ENCODE data around the gene PRKCQ.

Gene PRKCQ

DNA sequence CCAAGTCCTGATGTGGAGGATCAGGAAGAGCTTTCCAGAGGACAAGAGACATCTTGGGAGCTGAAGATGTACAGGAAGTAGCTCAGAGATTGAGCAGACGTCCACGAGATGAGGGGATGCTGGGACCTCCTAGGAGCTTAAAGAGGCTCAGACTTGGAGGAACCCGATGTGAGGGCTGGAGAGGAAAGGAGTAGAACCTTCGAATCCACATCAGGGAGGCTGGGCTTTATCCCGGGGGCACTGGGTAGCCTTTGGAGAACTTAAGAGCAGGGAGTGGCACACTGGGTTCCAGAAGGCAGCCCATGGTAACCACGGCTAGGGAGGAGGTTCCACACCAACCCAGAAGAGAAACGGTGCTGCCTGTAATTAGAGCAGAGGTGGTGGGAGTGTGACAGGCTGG is 10.8 kb downstream of the PRKCQ start:
- Histone ChIP-seq H3K27ac (replicated peaks) (no peak overlapping the region), H3K4me3 (replicated peaks; ENCODE audit: insufficient read depth, low read length) (no peak overlapping the region), H3K27me3 (ENCODE audit: insufficient read depth, poor library complexity, severe bottlenecking) (no peaks in the 10 kb centered on the region)
- DNase-seq (ENCODE audit: low read depth in 1 of 2, low spot score in 1 of 2) = no peak
- TF ChIP-seq GABPA (IDR thresholded peaks at IDR 0.05; ENCODE audit: low read depth) (no peak), POLR2AphosphoS5 (IDR thresholded peaks at IDR 0.05; ENCODE audit: low read depth) (no peak), SPI1 (IDR thresholded peaks at IDR 0.05; ENCODE audit: borderline replicate concordance, low read depth) (no peak), REST (IDR thresholded peaks at IDR 0.05; ENCODE audit: insufficient replicate concordance, low read depth) (no peak)
- TF ChIP-seq, protein P1, sequence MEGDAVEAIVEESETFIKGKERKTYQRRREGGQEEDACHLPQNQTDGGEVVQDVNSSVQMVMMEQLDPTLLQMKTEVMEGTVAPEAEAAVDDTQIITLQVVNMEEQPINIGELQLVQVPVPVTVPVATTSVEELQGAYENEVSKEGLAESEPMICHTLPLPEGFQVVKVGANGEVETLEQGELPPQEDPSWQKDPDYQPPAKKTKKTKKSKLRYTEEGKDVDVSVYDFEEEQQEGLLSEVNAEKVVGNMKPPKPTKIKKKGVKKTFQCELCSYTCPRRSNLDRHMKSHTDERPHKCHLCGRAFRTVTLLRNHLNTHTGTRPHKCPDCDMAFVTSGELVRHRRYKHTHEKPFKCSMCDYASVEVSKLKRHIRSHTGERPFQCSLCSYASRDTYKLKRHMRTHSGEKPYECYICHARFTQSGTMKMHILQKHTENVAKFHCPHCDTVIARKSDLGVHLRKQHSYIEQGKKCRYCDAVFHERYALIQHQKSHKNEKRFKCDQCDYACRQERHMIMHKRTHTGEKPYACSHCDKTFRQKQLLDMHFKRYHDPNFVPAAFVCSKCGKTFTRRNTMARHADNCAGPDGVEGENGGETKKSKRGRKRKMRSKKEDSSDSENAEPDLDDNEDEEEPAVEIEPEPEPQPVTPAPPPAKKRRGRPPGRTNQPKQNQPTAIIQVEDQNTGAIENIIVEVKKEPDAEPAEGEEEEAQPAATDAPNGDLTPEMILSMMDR (IDR thresholded peaks at IDR 0.05; ENCODE audit: insufficient read depth, low read length) = no peak

DNA sequence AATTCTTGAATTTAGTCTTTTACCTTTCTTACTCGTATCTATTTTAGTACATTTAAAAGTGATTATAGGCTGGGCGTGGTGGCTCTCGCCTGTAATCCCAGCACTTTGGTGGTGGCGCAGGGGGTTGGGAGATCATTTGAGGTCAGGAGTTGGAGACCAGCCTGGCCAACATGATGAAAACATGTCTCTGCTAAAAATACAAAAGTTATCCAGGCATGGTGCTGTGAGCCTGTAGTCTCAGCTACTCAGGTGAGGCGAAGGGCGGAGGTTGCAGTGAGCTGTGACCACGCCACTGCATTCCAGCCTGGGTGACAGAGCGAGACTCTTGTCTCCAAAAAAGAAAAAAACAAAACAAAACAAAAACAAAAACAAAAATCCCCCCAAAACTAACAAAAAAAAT is 12.2 kb downstream of the PRKCQ start:
- no peaks in the 10 kb centered on the region for H3K27me3 ChIP-seq (ENCODE audit: insufficient read depth, poor library complexity, severe bottlenecking)
- no peak for TF ChIP-seq POLR2AphosphoS5 (IDR thresholded peaks at IDR 0.05; ENCODE audit: low read depth)
- no peak for TF ChIP-seq GABPA (IDR thresholded peaks at IDR 0.05; ENCODE audit: low read depth)
- no peak for TF ChIP-seq REST (IDR thresholded peaks at IDR 0.05; ENCODE audit: insufficient replicate concordance, low read depth)
- no peak for TF ChIP-seq SPI1 (IDR thresholded peaks at IDR 0.05; ENCODE audit: borderline replicate concordance, low read depth)
- TF ChIP-seq, protein P1 (IDR thresholded peaks at IDR 0.05; ENCODE audit: insufficient read depth, low read length) = no peak

GRCh38 chr10:6567203-6567703 is 12.8 kb downstream of the PRKCQ start:
- Histone ChIP-seq H3K27ac (replicated peaks) (no peak overlapping the region), H3K27me3 (ENCODE audit: insufficient read depth, poor library complexity, severe bottlenecking) (no peaks in the 10 kb centered on the region)

More for the DNA sequence above, 12.2 kb downstream of the PRKCQ start:
- Histone ChIP-seq H3K27ac (replicated peaks) (no peak overlapping the region), H3K4me3 (replicated peaks; ENCODE audit: insufficient read depth, low read length) (no peak overlapping the region)
- DNase-seq (ENCODE audit: low read depth in 1 of 2, low spot score in 1 of 2) = no peak

GRCh38 chr10:6565588-6565987 is 14.5 kb downstream of the PRKCQ start:
- DNase-seq (ENCODE audit: low read depth in 1 of 2, low spot score in 1 of 2) = no peak
- H3K27ac ChIP-seq (replicated peaks) = no peak overlapping the region
- no peak overlapping the region for H3K4me3 ChIP-seq (replicated peaks; ENCODE audit: insufficient read depth, low read length)

More at GRCh38 chr10:6567203-6567703, 12.8 kb downstream of the PRKCQ start:
- no peak overlapping the region for H3K4me3 ChIP-seq (replicated peaks; ENCODE audit: insufficient read depth, low read length)
- TF ChIP-seq, protein P1 (IDR thresholded peaks at IDR 0.05; ENCODE audit: insufficient read depth, low read length) = no peak
- DNase-seq (ENCODE audit: low read depth in 1 of 2, low spot score in 1 of 2) = no peak

More at GRCh38 chr10:6565588-6565987, 14.5 kb downstream of the PRKCQ start:
- TF ChIP-seq SPI1 (IDR thresholded peaks at IDR 0.05; ENCODE audit: borderline replicate concordance, low read depth) (no peak), POLR2AphosphoS5 (IDR thresholded peaks at IDR 0.05; ENCODE audit: low read depth) (no peak), REST (IDR thresholded peaks at IDR 0.05; ENCODE audit: insufficient replicate concordance, low read depth) (no peak), GABPA (IDR thresholded peaks at IDR 0.05; ENCODE audit: low read depth) (no peak)
- TF ChIP-seq, protein P1 (IDR thresholded peaks at IDR 0.05; ENCODE audit: insufficient read depth, low read length) = no peak
- H3K27me3 ChIP-seq (ENCODE audit: insufficient read depth, poor library complexity, severe bottlenecking) = no peaks in the 10 kb centered on the region

Data from HL-60 (cell line).